ENCODE results near the gene VAT1.

Gene VAT1

DNA sequence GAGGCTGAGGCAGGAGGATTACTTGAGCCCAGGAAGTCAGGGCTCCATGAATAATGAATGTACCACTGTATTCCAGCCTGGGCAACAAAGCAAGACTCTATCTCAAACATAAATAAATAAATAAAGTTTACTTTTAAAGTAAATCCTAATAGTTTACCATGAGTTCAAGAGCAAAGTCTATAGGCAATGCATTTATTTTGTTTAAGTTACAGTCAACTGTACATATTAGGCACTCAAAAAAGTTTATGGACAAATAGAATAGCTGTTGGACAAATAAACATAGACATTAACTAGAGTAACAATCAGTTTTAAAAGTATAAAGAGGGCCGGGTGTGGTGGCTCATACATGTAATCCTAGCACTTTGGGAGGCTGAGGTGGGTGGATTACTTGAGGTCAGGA lies 54.3 kb downstream of the VAT1 start:
- no peak for DNase-seq
